WTC11 (cell line): ENCODE measurements around the gene ADAMTS7.

Experiments used
- ZNF317 ChIP-seq: sonication (generic); formaldehyde crosslinking; IDR thresholded peaks from 2 replicates; pipeline ENCODE4 v1.8.1; 2023; ENCODE audit warnings: low read depth, mild to moderate bottlenecking, moderate library complexity, missing genetic modification reagents, borderline replicate concordance
- TF ChIP-seq, protein P1 (sequence below): fragments of 200-600 bp; IDR thresholded peaks from 2 replicates; pipeline ENCODE4 v1.8.0; 2022; ENCODE audit warnings: antibody characterized with exemption

DNA sequence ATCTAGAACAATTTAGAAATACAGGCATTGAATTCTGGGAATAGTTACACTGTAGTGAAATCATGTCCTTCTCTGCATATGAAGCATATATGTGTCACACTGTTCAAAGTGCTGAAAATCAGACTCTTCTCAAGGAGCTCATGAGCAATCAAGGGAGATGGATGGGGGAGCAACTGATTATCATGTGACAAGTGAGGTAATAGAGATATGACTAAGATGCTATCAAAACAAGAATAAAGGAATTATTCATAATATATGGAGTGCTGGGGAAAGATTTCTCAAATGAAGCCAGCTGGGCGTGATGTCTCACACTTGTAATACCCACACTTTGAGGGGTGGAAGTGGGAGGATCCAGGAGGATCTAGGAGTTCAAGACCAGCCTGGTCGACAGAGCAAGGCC, 95.3 kb downstream of the ADAMTS7 start:
- TF ChIP-seq, protein P1, sequence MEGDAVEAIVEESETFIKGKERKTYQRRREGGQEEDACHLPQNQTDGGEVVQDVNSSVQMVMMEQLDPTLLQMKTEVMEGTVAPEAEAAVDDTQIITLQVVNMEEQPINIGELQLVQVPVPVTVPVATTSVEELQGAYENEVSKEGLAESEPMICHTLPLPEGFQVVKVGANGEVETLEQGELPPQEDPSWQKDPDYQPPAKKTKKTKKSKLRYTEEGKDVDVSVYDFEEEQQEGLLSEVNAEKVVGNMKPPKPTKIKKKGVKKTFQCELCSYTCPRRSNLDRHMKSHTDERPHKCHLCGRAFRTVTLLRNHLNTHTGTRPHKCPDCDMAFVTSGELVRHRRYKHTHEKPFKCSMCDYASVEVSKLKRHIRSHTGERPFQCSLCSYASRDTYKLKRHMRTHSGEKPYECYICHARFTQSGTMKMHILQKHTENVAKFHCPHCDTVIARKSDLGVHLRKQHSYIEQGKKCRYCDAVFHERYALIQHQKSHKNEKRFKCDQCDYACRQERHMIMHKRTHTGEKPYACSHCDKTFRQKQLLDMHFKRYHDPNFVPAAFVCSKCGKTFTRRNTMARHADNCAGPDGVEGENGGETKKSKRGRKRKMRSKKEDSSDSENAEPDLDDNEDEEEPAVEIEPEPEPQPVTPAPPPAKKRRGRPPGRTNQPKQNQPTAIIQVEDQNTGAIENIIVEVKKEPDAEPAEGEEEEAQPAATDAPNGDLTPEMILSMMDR, result no peak
- no peak for TF ChIP-seq ZNF317 (CRISPR knock-in tag)
